Astrocyte of the spinal cord (primary cell): ENCODE data around the gene MND1.

Source experiments
- DNase-seq: peaks from one replicate; pipeline ENCODE4 v3.0.0; 2011; ENCODE audit warnings: low read depth, low spot score
- H3K4me3 ChIP-seq: 2 replicates; pipeline ENCODE4 v1.5.1; 2011; ENCODE audit warnings: low read depth, mild to moderate bottlenecking, low read length, moderate library complexity
- CTCF ChIP-seq: IDR thresholded peaks from 2 replicates; pipeline ENCODE4 v1.5.1; 2012; ENCODE audit warnings: low read depth, mild to moderate bottlenecking, low read length, inconsistent platforms
- in situ Hi-C: cut with HindIII; loops from 2 replicates; pipeline ENCODE4 v1.10.0; 2017; ENCODE audit warnings: low sequenced_read_pairs

MND1 gene

GRCh38 chr4:153333874-153334273 lies 10.6 kb upstream of the MND1 start:
- TF ChIP-seq CTCF, result no peak
- no peak for DNase-seq
- in situ Hi-C loops, result no loop called here
- H3K4me3 ChIP-seq, result no peak overlapping the region

GRCh38 chr4:153335665-153336064 lies 8.8 kb upstream of the MND1 start:
- no peak for DNase-seq
- no peak for TF ChIP-seq CTCF
- in situ Hi-C loops, result no loop called here
- H3K4me3 ChIP-seq, result no peak overlapping the region

- no peak overlapping the region for H3K4me3 ChIP-seq
- TF ChIP-seq CTCF, result no peak
- no peak for DNase-seq
- in situ Hi-C loops, result no loop called here
These were observed 6.8 kb upstream of the MND1 start for GRCh38 chr4:153337686-153338085.

- H3K4me3 ChIP-seq, result no peak overlapping the region
- in situ Hi-C loops, result no loop called here
- no peak for DNase-seq
- TF ChIP-seq CTCF, result no peak
These were observed 2.9 kb upstream of the MND1 start for GRCh38 chr4:153341575-153342090.

GRCh38 chr4:153342751-153343552 lies 1.5 kb upstream of the MND1 start:
- in situ Hi-C loops, result no loop called here
- DNase-seq, result no peak
- TF ChIP-seq CTCF, result no peak
- H3K4me3 ChIP-seq, result no peak overlapping the region

GRCh38 chr4:153345012-153345981 lies 809 bp downstream of the MND1 start:
- peak overlapping the region; percentile 57 for H3K4me3 ChIP-seq
- TF ChIP-seq CTCF, result peak; percentile 10
- DNase-seq, result peak; percentile 63
- in situ Hi-C loops, result no loop called here
